Measurements from ENCODE around the gene SEMA3F. TPM values are rescaled to one million over a fixed set of nuclear protein-coding genes. Genes with fewer than 3 reads are reported as not detected.
A peak's percentile ranks its signal among the peaks of the same experiment; 100 is the strongest.

SEMA3F gene
- total and polyA plus RNA-seq, 4 donors, result 0.60 to 4.8 (median 2.1) TPM

GRCh38 chr3:50208677-50209344 is 53.7 kb downstream of the SEMA3F start (continued):
- TF ChIP-seq REST (IDR thresholded peaks at IDR 0.05) (no peak), ZBTB33 (IDR thresholded peaks at IDR 0.05) (no peak), NR2F2 (IDR thresholded peaks at IDR 0.05) (no peak)

GRCh38 chr3:50210176-50210509 is 55.0 kb downstream of the SEMA3F start:
- Histone ChIP-seq H3K27ac (ENCODE audit: low read depth in 1 of 2, low read length in 2 of 2) (peak overlapping the region; percentile 87 to 95), H3K27me3 (ENCODE audit: control insufficient read depth in 4 of 4, insufficient read depth in 4 of 4, low read length in 3 of 4) (no peaks in the 10 kb centered on the region), H3K36me3 (ENCODE audit: control insufficient read depth in 4 of 4, insufficient read depth in 3 of 4, low read depth in 1 of 4, low read length in 3 of 4) (no peaks in the 10 kb centered on the region), H3K9me3 (ENCODE audit: control insufficient read depth in 4 of 4, low read length in 3 of 4) (no peaks in the 10 kb centered on the region), H3K4me1 (ENCODE audit: control insufficient read depth in 4 of 4, insufficient read depth in 4 of 4, low read length in 3 of 4) (peaks cover 30 to 90% (median 78%) of the 10 kb centered on the region in 4 donors), H3K9ac (ENCODE audit: low read depth in 1 of 2, low read length in 2 of 2) (peak overlapping the region; percentile 5 to 36), H3K4me3 (ENCODE audit: low read depth in 1 of 3, low read length in 3 of 3) (no peak overlapping the region)
- 47% methylated on average over 5 of the region's 5 CpGs for WGBS
- no peak for DNase-seq (ENCODE audit: low spot score)
- TF ChIP-seq JUND (IDR thresholded peaks at IDR 0.05) (no peak), YY1 (IDR thresholded peaks at IDR 0.05) (no peak), EGR1 (IDR thresholded peaks at IDR 0.05; ENCODE audit: low read depth in 2 of 2) (no peak), ATF3 (IDR thresholded peaks at IDR 0.05) (no peak), CTCF (IDR thresholded peaks at IDR 0.05; ENCODE audit: low read depth, low read length, missing input control) (no peak), REST (IDR thresholded peaks at IDR 0.05) (no peak), RAD21 (IDR thresholded peaks at IDR 0.05) (no peak), HNF4A (conservative IDR thresholded peaks at IDR 0.05) (no peak), NR2F2 (IDR thresholded peaks at IDR 0.05) (no peak)

All from liver (tissue), 9 donors.